ENCODE data around the gene MAK.

- TF ChIP-seq POLR2A (IDR thresholded peaks at IDR 0.05) (peak; percentile 68 to 72), CTCF (IDR thresholded peaks at IDR 0.05 in 4 of 5, conservative IDR thresholded peaks at IDR 0.05 in 1 of 5) (no peak)
These were observed 90.9 kb downstream of the MAK start, which contains the start of gene TMEM14B for GRCh38 chr6:10747251-10747972.

All from gastrocnemius medialis (tissue), 4 donors.